Right renal pelvis (tissue), 4 donors: ENCODE results near the gene LYZL1. TPM values are rescaled to one million over a fixed set of nuclear protein-coding genes. Genes with fewer than 3 reads are reported as not detected.
"Not testable (repeated sequence)": the region's sequence is repeated elsewhere in the genome, so short reads cannot be mapped to it uniquely, and the experiment has no call there.

ENCODE experiments used
- DNase-seq, 4 donors: peaks; one replicate each; pipeline ENCODE4 v3.0.0-alpha.2; 2013; ENCODE audit warnings: low read depth in 4 of 4, low spot score in 3 of 4, missing footprints in 1 of 4
- polyA plus RNA-seq, 4 donors: library from polyadenylated mRNA; unstranded; fragments of 120-200 nt; gene quantifications; one replicate each; pipeline ENCODE4 v1.2.1, GENCODE V29; 2013; ENCODE audit not compliant: insufficient read length in 4 of 4

Gene LYZL1
- polyA plus RNA-seq, 4 donors: not detected

GRCh38 chr10:29360215-29360853 is 71.5 kb downstream of the LYZL1 start:
- not testable (repeated sequence) for DNase-seq
